SK-MEL-5 (cell line): ENCODE data around the gene ABCA2. TPM values are rescaled to one million over a fixed set of nuclear protein-coding genes. Genes with fewer than 3 reads are reported as not detected.

Source experiments
- DNase-seq: peaks from one replicate; pipeline ENCODE4 v3.0.0-alpha.2; 2016; ENCODE audit warnings: low read depth, low spot score
- in situ Hi-C: cut with HindIII; loops from 2 replicates; pipeline ENCODE4 v1.10.0; 2016; ENCODE audit warnings: low sequenced_read_pairs, high pct_unique_total_duplicates, low pct_unique_long_range_greater_than_20kb
- total RNA-seq: library from RNA; depleted of rRNA; stranded (reverse); fragments of >200 nt; shearing (Covaris generic); gene quantifications from 2 replicates; pipeline ENCODE4 v1.2.3, GENCODE V29; 2014

The ABCA2 gene
- total RNA-seq, 1 experiment from 2014 or later = 8.6 TPM

DNA sequence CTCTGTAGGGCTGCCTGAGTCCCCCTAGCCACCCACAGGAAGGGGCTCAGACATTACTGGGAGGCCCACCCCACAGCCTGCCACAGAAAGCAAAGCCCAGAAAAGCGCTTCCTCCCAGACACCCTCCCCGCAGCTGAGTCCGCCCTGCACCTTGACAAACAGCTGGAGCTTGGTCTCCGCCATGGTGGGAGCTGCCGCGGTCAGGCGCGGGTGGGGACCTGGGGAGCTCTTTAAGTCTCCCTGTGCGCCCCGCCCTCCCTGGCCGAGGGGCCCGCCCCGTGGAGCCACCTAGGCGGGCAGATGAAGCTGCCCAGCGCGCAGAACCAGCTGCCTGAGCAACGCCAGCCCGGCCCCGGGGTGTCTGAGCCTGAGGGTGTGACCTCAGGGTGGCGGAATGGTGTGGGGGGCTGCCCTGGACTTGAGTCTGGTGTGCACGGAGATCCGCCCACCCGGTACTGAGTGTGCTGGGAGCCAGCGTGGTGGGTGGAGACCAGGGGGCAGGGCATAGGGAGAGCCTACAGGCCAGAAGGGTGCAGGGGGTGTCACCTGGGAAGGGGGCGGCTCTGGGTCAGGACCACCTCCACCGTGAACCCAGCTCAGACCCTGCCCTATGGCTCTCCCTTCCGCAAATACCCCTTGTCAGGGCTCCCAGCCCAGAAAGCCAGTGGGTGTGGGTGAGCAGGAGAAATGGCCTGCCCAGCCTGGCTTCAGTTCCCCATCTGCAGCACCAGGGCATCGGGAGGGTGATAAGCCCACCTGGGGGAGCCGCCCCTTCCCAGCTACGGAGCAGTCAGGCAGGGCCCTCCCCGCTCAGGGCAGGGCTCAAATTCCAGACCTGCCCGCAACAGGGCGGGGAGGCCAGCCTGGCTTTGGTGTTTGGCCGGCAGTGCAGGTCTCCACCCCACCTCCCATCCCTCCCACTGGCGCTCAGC is 31.4 kb downstream of the ABCA2 start, which contains the start of gene CLIC3:
CLIC3 (minus strand) TSS at position 208 of the 932 bp plus-strand sequence; CDS start at position 183, 25 bp downstream.
- in situ Hi-C loops = no loop called here
- DNase-seq = no peak

GRCh38 chr9:136995772-136996311 is 32.2 kb downstream of the ABCA2 start:
- in situ Hi-C loops = no loop called here
- no peak for DNase-seq

- in situ Hi-C loops = no loop called here
- DNase-seq = no peak
Observed at GRCh38 chr9:136995362-136995761, 32.7 kb downstream of the ABCA2 start.

- in situ Hi-C loops = no loop called here
- no peak for DNase-seq
Observed at GRCh38 chr9:136994888-136995230, 33.2 kb downstream of the ABCA2 start.

- in situ Hi-C loops = no loop called here
- no peak for DNase-seq
Observed at GRCh38 chr9:136994180-136994887, 33.7 kb downstream of the ABCA2 start.

GRCh38 chr9:136992819-136993369 is 35.1 kb downstream of the ABCA2 start:
- in situ Hi-C loops = no loop called here
- DNase-seq = no peak

- DNase-seq = peak; percentile 90
- in situ Hi-C loops = no loop called here
Observed at GRCh38 chr9:136991993-136992818, 35.8 kb downstream of the ABCA2 start, which contains the start of gene PAXX. Gene PAXX (plus strand): TSS chr9:136992422. CDS start chr9:136992444, 22 bp downstream.

GRCh38 chr9:136990242-136990911 is 37.7 kb downstream of the ABCA2 start:
- no peak for DNase-seq
- in situ Hi-C loops = no loop called here

DNA sequence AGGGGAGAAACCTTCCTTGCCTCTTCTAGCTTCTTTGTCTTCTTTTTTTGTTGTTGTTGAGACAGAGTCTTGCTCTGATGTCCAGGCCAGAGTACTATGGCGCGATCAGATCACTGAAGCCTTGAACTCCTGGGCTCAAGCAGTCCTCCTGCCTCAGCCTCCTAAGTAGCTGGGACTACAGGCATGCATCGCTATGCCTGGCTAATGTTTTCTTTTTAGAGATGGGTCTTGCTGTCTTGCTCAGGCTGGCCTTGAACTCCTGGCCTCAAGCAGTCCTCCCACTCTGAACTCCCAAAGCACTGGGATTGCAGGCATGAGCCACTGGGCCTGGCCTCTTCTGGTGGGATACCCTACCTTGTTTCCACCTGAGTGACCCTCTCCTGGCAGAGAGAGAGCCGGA is 39.2 kb downstream of the ABCA2 start:
- in situ Hi-C loops = no loop called here
- no peak for DNase-seq

- in situ Hi-C loops = no loop called here
- no peak for DNase-seq
Observed at GRCh38 chr9:136985853-136986252, 42.2 kb downstream of the ABCA2 start.

DNA sequence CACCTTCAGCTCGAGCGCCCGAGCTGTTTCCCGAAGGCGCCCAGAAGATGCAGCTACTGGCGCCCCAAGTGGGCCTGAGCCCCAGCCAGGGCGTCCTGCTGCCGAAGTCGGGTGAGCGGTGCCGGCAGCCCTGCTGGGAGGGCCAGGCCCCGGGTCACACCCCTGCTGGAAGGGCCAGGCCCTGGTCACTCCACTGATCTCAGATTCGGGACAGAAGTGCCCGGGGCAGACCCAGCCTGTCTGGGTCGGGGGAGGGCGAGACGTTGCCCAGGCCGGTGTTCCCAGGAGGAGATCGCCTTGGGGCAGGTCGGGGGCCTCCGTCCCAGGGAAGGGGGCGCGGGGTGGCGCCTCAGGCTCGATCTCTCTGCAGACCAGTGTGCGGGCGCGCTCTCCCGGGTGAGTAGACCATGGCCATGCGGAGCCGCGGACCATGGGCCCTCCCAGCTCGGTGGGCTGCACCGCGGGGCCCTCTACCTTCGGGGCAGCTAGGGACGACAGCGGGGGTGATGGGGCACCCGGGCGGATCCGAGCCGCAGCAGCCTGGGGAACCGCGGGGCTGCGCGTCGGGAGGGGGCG is 42.9 kb downstream of the ABCA2 start:
- in situ Hi-C loops = no loop called here
- no peak for DNase-seq

GRCh38 chr9:136984464-136985026 is 43.5 kb downstream of the ABCA2 start:
- in situ Hi-C loops = no loop called here
- no peak for DNase-seq

- in situ Hi-C loops = no loop called here
- no peak for DNase-seq
Observed at GRCh38 chr9:136983656-136984314, 44.3 kb downstream of the ABCA2 start.

- no peak for DNase-seq
- in situ Hi-C loops = no loop called here
Observed at GRCh38 chr9:136983167-136983566, 44.9 kb downstream of the ABCA2 start.

GRCh38 chr9:136982232-136983051 is 45.6 kb downstream of the ABCA2 start, which contains the start of gene LCNL1:
Gene LCNL1 (plus strand): TSS chr9:136982993. CDS start chr9:136983587, 594 bp downstream.
- in situ Hi-C loops = no loop called here
- DNase-seq = no peak
